HuH-7 (cell line): ENCODE measurements around the gene EXOC3L2.
"Not testable (repeated sequence)": the region's sequence is repeated elsewhere in the genome, so short reads cannot be mapped to it uniquely, and the experiment has no call there.

ENCODE experiments used
- DNase-seq: peaks from one replicate; pipeline ENCODE4 v3.0.0; 2011; ENCODE audit warnings: low spot score

Gene EXOC3L2

DNA sequence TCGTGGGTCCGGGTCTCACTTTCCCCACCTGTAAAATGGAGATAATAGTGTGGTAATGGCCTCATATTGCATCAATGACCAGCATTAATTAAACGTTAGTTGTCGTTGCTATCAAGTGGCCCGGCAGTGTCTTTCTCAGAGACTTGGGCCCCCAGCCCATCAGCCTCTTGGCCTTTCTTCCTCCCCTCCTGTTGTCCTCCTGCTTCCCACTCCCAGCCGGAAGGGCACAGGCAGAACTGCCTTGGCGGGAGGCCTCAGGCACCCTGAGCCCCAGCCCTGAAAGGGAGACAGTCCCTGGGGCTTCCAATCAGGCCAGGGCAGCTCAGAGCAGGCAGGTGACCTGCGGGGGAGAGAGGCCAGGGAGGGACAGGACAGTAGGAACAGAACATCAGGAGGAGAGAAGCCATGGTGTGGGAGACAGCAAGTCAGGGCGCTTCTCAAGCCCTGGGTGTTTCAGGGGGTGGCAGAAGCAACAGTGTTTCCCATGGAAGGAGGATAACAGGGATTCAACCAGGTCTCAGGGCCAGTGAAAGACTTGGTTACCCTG is 10.5 kb upstream of the EXOC3L2 start:
- DNase-seq: no peak

DNA sequence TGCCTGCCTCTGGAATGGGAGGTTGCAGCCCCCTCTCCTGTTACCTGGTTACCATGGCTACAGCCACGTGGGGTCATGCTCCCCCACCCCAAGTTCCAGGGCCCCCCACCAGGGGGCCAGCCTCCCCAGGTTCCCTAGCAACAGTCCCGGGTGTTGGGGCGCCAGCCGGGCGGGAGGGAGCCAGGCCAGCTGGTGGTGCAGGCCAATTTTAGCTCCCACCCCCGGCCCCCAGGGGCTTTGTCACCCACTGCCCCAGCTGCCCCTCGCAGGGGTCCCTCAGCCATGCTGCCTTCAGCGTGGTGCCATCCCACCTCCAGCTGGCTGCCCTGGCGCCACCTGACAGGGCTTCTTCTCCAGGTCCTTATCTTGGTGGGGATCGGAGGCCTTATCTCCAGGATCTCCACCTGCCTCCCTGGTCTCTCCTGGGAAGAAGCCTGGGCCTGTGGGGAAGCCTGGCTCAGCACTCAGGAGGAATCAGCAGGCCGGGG is 8.9 kb upstream of the EXOC3L2 start:
- DNase-seq: no peak

DNA sequence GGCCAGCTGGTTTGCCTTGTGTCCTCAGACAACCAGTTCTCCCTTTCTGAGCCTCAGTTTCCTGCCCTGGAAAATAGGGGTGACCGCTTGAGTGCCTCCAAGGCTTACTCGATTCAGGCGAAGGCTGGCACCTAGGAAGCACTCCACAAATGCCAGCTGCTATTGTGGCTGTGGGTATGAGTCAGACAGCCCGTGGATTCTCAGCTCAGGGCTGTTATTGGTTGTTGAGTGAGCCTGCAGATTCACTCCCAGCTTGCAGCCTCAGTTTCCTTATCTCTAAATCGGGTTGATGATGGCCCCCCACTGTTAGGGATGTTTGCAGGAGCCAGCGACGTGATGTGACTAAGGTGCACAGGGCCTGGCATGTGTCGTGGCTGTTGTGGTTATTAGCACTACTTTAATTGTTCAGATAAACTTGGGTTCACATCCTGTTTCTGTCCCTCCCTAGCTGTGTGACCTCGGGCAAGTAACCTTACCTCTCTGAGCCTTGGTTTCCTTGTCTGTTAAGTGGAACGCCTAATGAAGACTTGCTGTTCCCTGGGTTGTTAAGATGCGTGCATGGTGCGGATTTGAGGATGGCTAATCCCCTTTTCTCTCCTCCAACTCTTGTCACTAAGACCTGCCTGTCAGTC is 8.3 kb upstream of the EXOC3L2 start:
- no peak for DNase-seq

- no peak for DNase-seq
Measured at GRCh38 chr19:45251452-45252354, 6.5 kb upstream of the EXOC3L2 start.

GRCh38 chr19:45250832-45251451 is 5.7 kb upstream of the EXOC3L2 start, which contains the start of gene MARK4:
TSS of gene MARK4 (plus strand) at chr19:45251271. CDS start at chr19:45251589, 318 bp downstream.
- peak; percentile 93 for DNase-seq

DNA sequence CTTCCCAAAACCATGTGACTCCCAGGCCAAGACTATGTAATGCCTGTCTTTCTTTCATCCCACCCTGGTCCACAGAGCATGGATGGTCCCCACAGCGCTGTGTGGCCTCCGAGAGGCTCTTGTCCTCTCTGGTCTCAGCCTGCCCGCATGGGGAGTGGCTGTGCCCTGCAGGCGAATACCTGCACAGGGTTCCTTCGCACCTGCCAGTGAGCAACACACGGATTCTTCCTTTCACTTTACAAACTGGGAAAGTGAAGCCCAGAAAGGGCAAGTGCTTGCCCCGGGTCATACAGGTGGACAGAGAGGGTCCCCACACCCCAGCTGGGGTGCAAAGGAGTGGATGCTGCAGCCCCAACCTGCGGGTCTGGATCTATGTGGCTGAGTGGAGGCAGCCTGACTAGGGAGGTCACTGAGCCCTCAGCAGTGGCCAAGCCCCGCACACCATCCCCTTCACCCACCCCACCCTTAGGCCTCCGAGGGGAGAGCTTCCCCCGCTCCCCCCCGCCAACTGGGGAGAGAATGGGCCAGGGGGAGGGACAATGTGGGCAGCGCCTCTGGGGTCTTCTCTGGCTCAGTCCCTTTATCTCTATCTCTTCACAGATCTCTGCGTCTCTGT is 5.1 kb upstream of the EXOC3L2 start:
- no peak for DNase-seq

GRCh38 chr19:45249261-45250033 is 4.2 kb upstream of the EXOC3L2 start:
- no peak for DNase-seq

DNA sequence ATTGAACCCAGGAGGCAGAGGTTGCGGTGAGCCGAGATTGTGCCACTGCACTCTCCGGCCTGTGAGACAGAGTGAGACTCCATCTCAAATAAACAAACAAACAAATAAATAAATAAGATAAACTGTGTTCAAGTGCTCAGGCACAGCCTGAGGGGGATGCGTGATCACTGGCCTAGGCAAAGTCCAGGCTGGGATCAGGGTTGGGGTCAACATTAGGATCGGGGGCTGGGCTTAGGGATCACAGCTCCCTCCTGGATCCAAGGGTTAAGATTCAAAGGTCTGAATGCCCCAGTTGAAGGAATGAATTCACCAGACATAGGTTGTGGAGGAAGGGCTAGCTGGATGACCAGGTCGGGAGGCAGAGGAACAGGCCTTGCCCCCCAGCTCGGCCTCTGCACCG is 1.9 kb upstream of the EXOC3L2 start:
- DNase-seq: no peak

DNA sequence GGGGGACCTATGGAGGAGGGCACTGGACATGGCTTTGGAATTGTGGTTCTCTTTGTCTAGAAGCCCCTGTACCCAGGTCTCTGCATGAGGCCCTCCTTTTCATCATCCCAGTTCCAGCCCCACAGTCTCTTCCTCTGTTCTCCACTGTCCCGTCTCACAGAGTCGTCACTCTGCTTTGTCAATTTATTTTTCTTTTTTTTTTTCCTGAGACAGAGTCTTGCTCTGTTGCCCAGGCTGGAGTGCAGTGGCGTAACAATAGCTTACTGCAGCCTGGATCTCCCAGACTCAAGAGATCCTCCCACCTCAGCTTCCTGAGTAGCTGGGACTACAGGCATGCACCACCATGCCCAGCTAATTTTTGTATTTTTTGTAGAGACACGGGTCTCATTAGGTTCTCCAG is 619 bp upstream of the EXOC3L2 start:
- DNase-seq: no peak

GRCh38 chr19:45244133-45244794 is 943 bp downstream of the EXOC3L2 start:
- DNase-seq: no peak

- no peak for DNase-seq
Measured at GRCh38 chr19:45243144-45243732, 2.0 kb downstream of the EXOC3L2 start.

DNA sequence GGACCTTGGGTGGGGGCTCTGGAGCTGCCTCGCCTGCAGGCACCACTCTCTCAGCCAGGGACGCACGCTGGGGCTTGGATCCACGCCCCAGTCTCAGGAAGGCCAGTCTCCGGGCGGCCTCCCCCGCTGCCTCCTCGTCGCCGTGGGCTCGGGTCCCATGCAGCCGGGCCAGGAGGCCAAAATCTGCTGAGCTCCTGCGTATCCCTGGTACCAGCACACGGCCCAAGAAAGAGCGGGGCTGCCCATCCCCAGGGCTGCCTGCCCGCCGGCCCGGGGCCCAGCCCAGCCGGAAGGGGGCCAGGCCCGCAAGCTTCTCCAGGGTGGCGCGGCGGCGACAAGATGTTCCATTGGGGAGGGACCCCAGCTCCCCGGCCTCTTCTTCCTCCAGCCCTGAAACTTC is 6.7 kb downstream of the EXOC3L2 start:
- DNase-seq: no peak

- no peak for DNase-seq
Measured at GRCh38 chr19:45235485-45235884, 9.7 kb downstream of the EXOC3L2 start.

DNA sequence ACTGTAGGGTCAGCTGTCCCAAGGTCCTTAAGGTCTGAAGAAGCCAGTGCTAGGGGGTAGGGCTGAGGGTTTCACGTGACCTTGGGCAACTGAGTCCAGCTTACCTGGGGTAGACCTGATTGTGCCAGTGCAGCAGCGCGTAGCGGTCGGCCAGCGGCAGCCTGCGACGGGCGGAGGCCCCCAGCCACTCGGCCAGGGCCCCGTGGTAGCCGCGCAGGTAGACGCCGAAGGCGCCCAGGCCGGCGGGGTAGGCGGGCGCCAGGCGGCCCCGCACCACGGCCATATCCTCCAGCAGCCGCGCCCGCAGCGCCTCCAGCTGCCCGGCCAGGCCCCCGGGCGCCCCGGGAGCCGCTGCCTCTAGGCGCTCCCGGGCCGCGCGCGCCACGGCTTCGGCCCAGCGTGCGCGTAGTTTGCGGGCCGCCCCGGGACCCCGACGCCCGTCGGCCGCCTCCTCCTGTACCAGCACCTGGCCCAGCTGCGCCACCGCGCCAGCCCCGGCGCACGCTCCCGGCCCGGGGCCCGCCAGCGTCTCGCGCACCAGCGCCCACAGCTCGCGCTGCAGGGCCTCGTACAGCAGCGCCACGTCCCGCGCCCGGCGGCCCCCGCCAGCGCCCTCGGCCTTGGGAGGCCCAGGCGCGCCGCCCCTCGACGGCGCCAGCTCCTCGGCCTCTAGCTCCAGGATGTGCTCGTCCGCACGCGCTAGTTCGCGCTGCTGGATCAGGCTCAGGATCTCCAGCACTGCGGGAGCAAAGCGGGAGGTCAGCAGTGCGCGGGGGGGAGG is 10.9 kb downstream of the EXOC3L2 start:
- DNase-seq: no peak

GRCh38 chr19:45231891-45232290 is 13.3 kb downstream of the EXOC3L2 start:
- DNase-seq: no peak

DNA sequence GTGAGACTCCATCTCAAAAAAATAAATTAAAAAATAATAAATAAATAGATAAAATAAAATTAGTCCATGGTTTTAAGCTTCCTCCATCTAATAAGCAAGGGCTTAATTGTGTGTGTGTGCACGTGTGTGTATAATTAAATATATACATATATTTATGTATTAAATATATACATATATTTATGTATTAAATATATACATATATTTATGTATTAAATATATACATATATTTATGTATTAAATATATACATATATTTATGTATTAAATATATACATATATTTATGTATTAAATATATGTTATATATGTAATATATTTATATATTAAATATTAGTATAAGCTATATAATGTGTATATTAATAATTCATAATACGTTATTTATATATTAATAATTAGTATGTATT is 16.2 kb downstream of the EXOC3L2 start:
- DNase-seq: not testable (repeated sequence)

DNA sequence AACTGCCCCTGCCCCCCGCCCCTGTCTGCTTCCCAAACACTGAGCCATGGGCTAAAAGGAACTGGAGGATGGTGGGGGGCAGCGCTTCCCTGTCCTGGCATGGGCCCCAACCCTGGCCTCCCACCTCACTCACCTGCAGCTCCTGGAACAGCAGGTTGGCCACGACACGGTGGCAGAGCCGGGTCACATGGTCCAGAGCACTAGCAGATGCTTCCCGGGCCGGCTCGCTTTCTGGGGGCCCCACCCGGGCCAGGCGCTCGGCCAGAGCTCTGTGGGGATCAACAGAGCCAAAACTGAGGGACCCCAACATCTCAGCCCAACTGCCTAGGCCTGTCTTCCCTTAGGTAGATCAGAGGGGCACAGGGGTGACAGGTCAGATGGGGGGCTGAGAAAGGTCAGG is 20.6 kb downstream of the EXOC3L2 start:
- DNase-seq: no peak

DNA sequence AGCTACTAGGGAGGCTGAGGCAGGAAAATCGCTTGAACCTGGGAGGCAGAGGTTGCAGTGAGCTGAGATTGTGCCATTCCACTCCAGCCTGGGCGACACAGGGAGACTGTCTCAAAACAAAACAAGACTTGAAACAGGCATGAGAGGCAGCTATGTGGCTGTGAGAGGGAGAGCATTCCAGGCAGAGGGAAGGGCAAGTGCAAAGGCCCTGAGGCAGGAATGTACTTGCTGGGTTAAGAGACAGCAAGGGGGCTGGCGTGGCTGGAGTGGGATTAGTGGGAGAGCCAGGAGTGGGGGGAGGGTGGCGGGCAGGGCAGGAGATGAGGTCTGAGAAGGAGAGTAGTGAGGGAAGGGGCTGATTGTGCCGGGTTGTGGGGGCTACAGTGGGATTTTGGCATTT is 21.3 kb downstream of the EXOC3L2 start:
- DNase-seq: no peak

DNA sequence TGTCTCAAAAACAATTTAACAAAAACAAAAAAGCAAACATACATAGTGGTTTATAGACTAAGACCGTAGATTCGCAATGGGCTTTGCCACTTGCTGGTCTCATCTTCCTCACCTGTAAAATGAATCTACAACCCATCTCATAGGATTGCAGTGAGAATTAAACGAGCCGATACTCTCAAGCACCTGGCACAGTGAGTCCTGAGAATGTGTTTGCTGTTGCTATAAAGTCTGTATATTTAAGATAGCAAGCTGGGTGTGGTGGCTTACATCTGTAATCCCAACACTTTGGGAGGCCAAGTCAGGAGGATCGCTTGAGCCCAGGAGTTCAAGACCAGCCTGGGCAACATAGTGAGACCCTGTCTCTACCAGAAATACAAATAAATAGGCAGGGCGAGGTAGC is 22.5 kb downstream of the EXOC3L2 start:
- no peak for DNase-seq
